Endodermal cell (in vitro differentiated cells): ENCODE data around the gene TSPAN16. TPM values are rescaled to one million over a fixed set of nuclear protein-coding genes. Genes with fewer than 3 reads are reported as not detected.
A peak's percentile ranks its signal among the peaks of the same experiment; 100 is the strongest.

Source experiments
- DNase-seq: peaks from one replicate; pipeline ENCODE4 v3.0.0-alpha.2; 2017
- H3K27ac ChIP-seq: 2 replicates; pipeline ENCODE4 v1.5.1; 2013; ENCODE audit warnings: mild to moderate bottlenecking, low read depth, low read length, moderate library complexity
- H3K27me3 ChIP-seq: 2 replicates; pipeline ENCODE4 v1.6.1; 2013; ENCODE audit warnings: mild to moderate bottlenecking, low read length, moderate library complexity; ENCODE audit not compliant: insufficient read depth, control insufficient read depth, poor library complexity, severe bottlenecking
- H3K36me3 ChIP-seq: 2 replicates; pipeline ENCODE4 v1.7.0; 2013; ENCODE audit warnings: mild to moderate bottlenecking, low read length, moderate library complexity; ENCODE audit not compliant: control insufficient read depth, insufficient read depth
- H3K4me1 ChIP-seq: one replicate; pipeline ENCODE4 v1.7.0; 2013; ENCODE audit warnings: low read length; ENCODE audit not compliant: control insufficient read depth, insufficient read depth
- H3K4me3 ChIP-seq: 2 replicates; pipeline ENCODE4 v1.5.1; 2013; ENCODE audit warnings: mild to moderate bottlenecking, low read length, moderate library complexity
- H3K9ac ChIP-seq: 2 replicates; pipeline ENCODE4 v1.6.1; 2013; ENCODE audit warnings: mild to moderate bottlenecking, low read length, moderate library complexity; ENCODE audit not compliant: poor library complexity, severe bottlenecking; ENCODE audit errors: extremely low read depth
- H3K9me3 ChIP-seq: 2 replicates; pipeline ENCODE4 v1.6.1; 2013; ENCODE audit warnings: mild to moderate bottlenecking, low read length, moderate library complexity; ENCODE audit not compliant: control insufficient read depth
- H3K27ac Mint-ChIP-seq: 2 replicates; pipeline ENCODE4 v1.8.0; 2020; ENCODE audit warnings: mixed read lengths
- H3K27me3 Mint-ChIP-seq: 2 replicates; pipeline ENCODE4 v1.8.0; 2021; ENCODE audit warnings: mild to moderate bottlenecking, mixed read lengths; ENCODE audit not compliant: insufficient read depth
- H3K36me3 Mint-ChIP-seq: 2 replicates; pipeline ENCODE4 v1.8.0; 2020; ENCODE audit warnings: low read depth, mixed read lengths
- H3K4me1 Mint-ChIP-seq: 2 replicates; pipeline ENCODE4 v1.8.0; 2020; ENCODE audit warnings: mixed read lengths
- H3K4me3 Mint-ChIP-seq: 2 replicates; pipeline ENCODE4 v1.8.0; 2020; ENCODE audit warnings: mild to moderate bottlenecking, moderate library complexity, mixed read lengths
- H3K9me3 Mint-ChIP-seq: 2 replicates; pipeline ENCODE4 v1.8.0; 2020; ENCODE audit warnings: mild to moderate bottlenecking, mixed read lengths
- WGBS, 2 experiments: methylation state at CpG; one replicate each; pipeline versions ENCODE4 v1.1.5 to v1.1.7; 2013; ENCODE audit warnings: missing lambda C conversion rate in 2 of 2, mixed read lengths in 1 of 2; ENCODE audit not compliant: insufficient coverage in 1 of 2, insufficient read length in 1 of 2; 5-methylcytosine and 5-hydroxymethylcytosine counted together
- total RNA-seq, 2 donors: library from RNA; stranded (reverse); fragmentation: NEBNext Ultra II Directional in 1 of 2; extraction: Animal tissue kit (Norgen Biotek cat#: 25700) in 1 of 2; gene quantifications; 2 replicates in 1 of 2; 3 replicates in 1 of 2; pipeline ENCODE4 v1.2.1, GENCODE V29; 2021
- TF ChIP-seq, protein P1 (sequence below): fragments of 200-600 bp; sonication (generic); conservative IDR thresholded peaks from 2 replicates; pipeline ENCODE4 v1.5.0; 2021; ENCODE audit warnings: antibody characterized with exemption, mild to moderate bottlenecking

The TSPAN16 gene
- total RNA-seq, 2 donors from 2014 or later: not detected

GRCh38 chr19:11278670-11279069 is 17.3 kb upstream of the TSPAN16 start:
- Histone ChIP-seq H3K9ac (no peak overlapping the region), H3K27ac (no peak overlapping the region), H3K4me1 (no peaks in the 10 kb centered on the region), H3K4me3 (peak overlapping the region; percentile 45), H3K27me3 (no peaks in the 10 kb centered on the region), H3K36me3 (no peaks in the 10 kb centered on the region), H3K9me3 (no peaks in the 10 kb centered on the region)
- peak; percentile 68 for DNase-seq
- H3K27me3 Mint-ChIP-seq: no peaks in the 10 kb centered on the region
- H3K4me1 Mint-ChIP-seq: peaks cover 10% of the 10 kb centered on the region
- no peak overlapping the region for H3K4me3 Mint-ChIP-seq
- H3K9me3 Mint-ChIP-seq: peaks cover 31% of the 10 kb centered on the region
- H3K27ac Mint-ChIP-seq: no peak overlapping the region
- WGBS, 2 experiments: 69 to 73% methylated on average over 2 to 5 of the region's 6 CpGs
- TF ChIP-seq, protein P1, sequence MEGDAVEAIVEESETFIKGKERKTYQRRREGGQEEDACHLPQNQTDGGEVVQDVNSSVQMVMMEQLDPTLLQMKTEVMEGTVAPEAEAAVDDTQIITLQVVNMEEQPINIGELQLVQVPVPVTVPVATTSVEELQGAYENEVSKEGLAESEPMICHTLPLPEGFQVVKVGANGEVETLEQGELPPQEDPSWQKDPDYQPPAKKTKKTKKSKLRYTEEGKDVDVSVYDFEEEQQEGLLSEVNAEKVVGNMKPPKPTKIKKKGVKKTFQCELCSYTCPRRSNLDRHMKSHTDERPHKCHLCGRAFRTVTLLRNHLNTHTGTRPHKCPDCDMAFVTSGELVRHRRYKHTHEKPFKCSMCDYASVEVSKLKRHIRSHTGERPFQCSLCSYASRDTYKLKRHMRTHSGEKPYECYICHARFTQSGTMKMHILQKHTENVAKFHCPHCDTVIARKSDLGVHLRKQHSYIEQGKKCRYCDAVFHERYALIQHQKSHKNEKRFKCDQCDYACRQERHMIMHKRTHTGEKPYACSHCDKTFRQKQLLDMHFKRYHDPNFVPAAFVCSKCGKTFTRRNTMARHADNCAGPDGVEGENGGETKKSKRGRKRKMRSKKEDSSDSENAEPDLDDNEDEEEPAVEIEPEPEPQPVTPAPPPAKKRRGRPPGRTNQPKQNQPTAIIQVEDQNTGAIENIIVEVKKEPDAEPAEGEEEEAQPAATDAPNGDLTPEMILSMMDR: no peak
- peaks cover 2% of the 10 kb centered on the region for H3K36me3 Mint-ChIP-seq

- Mint-ChIP-seq H3K4me1 (peaks cover 10% of the 10 kb centered on the region), H3K4me3 (no peak overlapping the region), H3K9me3 (peaks cover 31% of the 10 kb centered on the region), H3K27me3 (no peaks in the 10 kb centered on the region), H3K36me3 (peaks cover 2% of the 10 kb centered on the region), H3K27ac (peak overlapping the region; percentile 48)
- TF ChIP-seq, protein P1: no peak
- H3K27ac ChIP-seq: no peak overlapping the region
- H3K9me3 ChIP-seq: no peaks in the 10 kb centered on the region
- H3K9ac ChIP-seq: no peak overlapping the region
- no peaks in the 10 kb centered on the region for H3K27me3 ChIP-seq
- H3K4me1 ChIP-seq: no peaks in the 10 kb centered on the region
- H3K36me3 ChIP-seq: no peaks in the 10 kb centered on the region
- WGBS, 2 experiments: 83 to 95% methylated on average over 4 to 5 of the region's 5 CpGs
- H3K4me3 ChIP-seq: no peak overlapping the region
- DNase-seq: no peak
These were observed 16.3 kb upstream of the TSPAN16 start for GRCh38 chr19:11279505-11280236.

GRCh38 chr19:11281356-11282049 is 14.5 kb upstream of the TSPAN16 start:
- H3K27me3 Mint-ChIP-seq: no peaks in the 10 kb centered on the region
- WGBS, 2 experiments: 94 to 95% methylated on average over 7 to 11 of the region's 11 CpGs
- Histone ChIP-seq H3K4me1 (no peaks in the 10 kb centered on the region), H3K27me3 (no peaks in the 10 kb centered on the region), H3K36me3 (no peaks in the 10 kb centered on the region), H3K9me3 (no peaks in the 10 kb centered on the region), H3K27ac (no peak overlapping the region), H3K9ac (no peak overlapping the region), H3K4me3 (no peak overlapping the region)
- TF ChIP-seq, protein P1: no peak
- H3K36me3 Mint-ChIP-seq: peaks cover 2% of the 10 kb centered on the region
- no peak for DNase-seq
- no peak overlapping the region for H3K4me3 Mint-ChIP-seq
- peaks cover 25% of the 10 kb centered on the region for H3K9me3 Mint-ChIP-seq
- H3K4me1 Mint-ChIP-seq: peaks cover 3% of the 10 kb centered on the region
- no peak overlapping the region for H3K27ac Mint-ChIP-seq
